ENCODE results near the gene HAND2.

Gene HAND2

GRCh38 chr4:173529477-173530325 lies at the start of gene HAND2:
HAND2 (minus strand) TSS chr4:173530229; CDS start chr4:173529289, 940 bp downstream.
- peak within 1 kb of the TSS; percentile 51 for H3K4me3 ChIP-seq (ENCODE audit: low read length)
- H3K4me1 ChIP-seq (ENCODE audit: control insufficient read depth, low read depth, low read length) = peaks cover 24% of the 10 kb centered on the region
- no peaks in the 10 kb centered on the region for H3K9me3 ChIP-seq (ENCODE audit: control insufficient read depth, low read depth, low read length)
- H3K36me3 ChIP-seq (ENCODE audit: control insufficient read depth, low read depth, low read length) = no peaks in the 10 kb centered on the region
- H3K27me3 ChIP-seq (ENCODE audit: control insufficient read depth, insufficient read depth, low read length) = peaks cover 97% of the 10 kb centered on the region
- H3K27ac ChIP-seq (ENCODE audit: low read length) = no peak within 1 kb of the TSS
- H3K9ac ChIP-seq (ENCODE audit: low read length) = no peak within 1 kb of the TSS

GRCh38 chr4:173578956-173579355 lies 48.9 kb upstream of the HAND2 start:
- H3K27ac ChIP-seq (ENCODE audit: low read length) = no peak overlapping the region
- no peaks in the 10 kb centered on the region for H3K4me1 ChIP-seq (ENCODE audit: control insufficient read depth, low read depth, low read length)

GRCh38 chr4:173577963-173578362 lies 47.9 kb upstream of the HAND2 start:
- Histone ChIP-seq H3K4me3 (ENCODE audit: low read length) (no peak overlapping the region), H3K9me3 (ENCODE audit: control insufficient read depth, low read depth, low read length) (no peaks in the 10 kb centered on the region), H3K27me3 (ENCODE audit: control insufficient read depth, insufficient read depth, low read length) (no peaks in the 10 kb centered on the region), H3K27ac (ENCODE audit: low read length) (no peak overlapping the region), H3K9ac (ENCODE audit: low read length) (no peak overlapping the region), H3K4me1 (ENCODE audit: control insufficient read depth, low read depth, low read length) (no peaks in the 10 kb centered on the region), H3K36me3 (ENCODE audit: control insufficient read depth, low read depth, low read length) (no peaks in the 10 kb centered on the region)

More at GRCh38 chr4:173578956-173579355, 48.9 kb upstream of the HAND2 start:
- Histone ChIP-seq H3K36me3 (ENCODE audit: control insufficient read depth, low read depth, low read length) (no peaks in the 10 kb centered on the region), H3K9me3 (ENCODE audit: control insufficient read depth, low read depth, low read length) (no peaks in the 10 kb centered on the region), H3K9ac (ENCODE audit: low read length) (no peak overlapping the region), H3K4me3 (ENCODE audit: low read length) (no peak overlapping the region), H3K27me3 (ENCODE audit: control insufficient read depth, insufficient read depth, low read length) (no peaks in the 10 kb centered on the region)

GRCh38 chr4:173575482-173576152 lies 45.6 kb upstream of the HAND2 start:
- H3K27me3 ChIP-seq (ENCODE audit: control insufficient read depth, insufficient read depth, low read length) = no peaks in the 10 kb centered on the region
- no peak overlapping the region for H3K4me3 ChIP-seq (ENCODE audit: low read length)
- H3K9me3 ChIP-seq (ENCODE audit: control insufficient read depth, low read depth, low read length) = no peaks in the 10 kb centered on the region
- H3K27ac ChIP-seq (ENCODE audit: low read length) = no peak overlapping the region
- no peak overlapping the region for H3K9ac ChIP-seq (ENCODE audit: low read length)
- H3K4me1 ChIP-seq (ENCODE audit: control insufficient read depth, low read depth, low read length) = no peaks in the 10 kb centered on the region
- H3K36me3 ChIP-seq (ENCODE audit: control insufficient read depth, low read depth, low read length) = no peaks in the 10 kb centered on the region

GRCh38 chr4:173573725-173574124 lies 43.7 kb upstream of the HAND2 start:
- Histone ChIP-seq H3K36me3 (ENCODE audit: control insufficient read depth, low read depth, low read length) (no peaks in the 10 kb centered on the region), H3K27ac (ENCODE audit: low read length) (no peak overlapping the region), H3K9me3 (ENCODE audit: control insufficient read depth, low read depth, low read length) (no peaks in the 10 kb centered on the region), H3K27me3 (ENCODE audit: control insufficient read depth, insufficient read depth, low read length) (no peaks in the 10 kb centered on the region), H3K4me3 (ENCODE audit: low read length) (no peak overlapping the region), H3K9ac (ENCODE audit: low read length) (no peak overlapping the region), H3K4me1 (ENCODE audit: control insufficient read depth, low read depth, low read length) (no peaks in the 10 kb centered on the region)

- no peaks in the 10 kb centered on the region for H3K27me3 ChIP-seq (ENCODE audit: control insufficient read depth, insufficient read depth, low read length)
- no peak overlapping the region for H3K27ac ChIP-seq (ENCODE audit: low read length)
- no peaks in the 10 kb centered on the region for H3K4me1 ChIP-seq (ENCODE audit: control insufficient read depth, low read depth, low read length)
- no peaks in the 10 kb centered on the region for H3K36me3 ChIP-seq (ENCODE audit: control insufficient read depth, low read depth, low read length)
- no peaks in the 10 kb centered on the region for H3K9me3 ChIP-seq (ENCODE audit: control insufficient read depth, low read depth, low read length)
- no peak overlapping the region for H3K9ac ChIP-seq (ENCODE audit: low read length)
- no peak overlapping the region for H3K4me3 ChIP-seq (ENCODE audit: low read length)
Measured at GRCh38 chr4:173573286-173573685, 43.3 kb upstream of the HAND2 start.

- Histone ChIP-seq H3K27ac (ENCODE audit: low read length) (no peak overlapping the region), H3K27me3 (ENCODE audit: control insufficient read depth, insufficient read depth, low read length) (no peaks in the 10 kb centered on the region), H3K9ac (ENCODE audit: low read length) (no peak overlapping the region)
Measured at GRCh38 chr4:173572493-173573129, 42.6 kb upstream of the HAND2 start.

GRCh38 chr4:173571620-173572019 lies 41.6 kb upstream of the HAND2 start:
- Histone ChIP-seq H3K27me3 (ENCODE audit: control insufficient read depth, insufficient read depth, low read length) (no peaks in the 10 kb centered on the region), H3K9ac (ENCODE audit: low read length) (no peak overlapping the region), H3K4me3 (ENCODE audit: low read length) (no peak overlapping the region), H3K36me3 (ENCODE audit: control insufficient read depth, low read depth, low read length) (no peaks in the 10 kb centered on the region), H3K4me1 (ENCODE audit: control insufficient read depth, low read depth, low read length) (no peaks in the 10 kb centered on the region), H3K27ac (ENCODE audit: low read length) (no peak overlapping the region), H3K9me3 (ENCODE audit: control insufficient read depth, low read depth, low read length) (no peaks in the 10 kb centered on the region)

More at GRCh38 chr4:173572493-173573129, 42.6 kb upstream of the HAND2 start:
- no peaks in the 10 kb centered on the region for H3K9me3 ChIP-seq (ENCODE audit: control insufficient read depth, low read depth, low read length)
- no peak overlapping the region for H3K4me3 ChIP-seq (ENCODE audit: low read length)
- H3K4me1 ChIP-seq (ENCODE audit: control insufficient read depth, low read depth, low read length) = no peaks in the 10 kb centered on the region
- H3K36me3 ChIP-seq (ENCODE audit: control insufficient read depth, low read depth, low read length) = no peaks in the 10 kb centered on the region

- Histone ChIP-seq H3K36me3 (ENCODE audit: control insufficient read depth, low read depth, low read length) (no peaks in the 10 kb centered on the region), H3K9ac (ENCODE audit: low read length) (no peak overlapping the region), H3K9me3 (ENCODE audit: control insufficient read depth, low read depth, low read length) (no peaks in the 10 kb centered on the region), H3K27me3 (ENCODE audit: control insufficient read depth, insufficient read depth, low read length) (no peaks in the 10 kb centered on the region), H3K4me1 (ENCODE audit: control insufficient read depth, low read depth, low read length) (no peaks in the 10 kb centered on the region), H3K27ac (ENCODE audit: low read length) (no peak overlapping the region), H3K4me3 (ENCODE audit: low read length) (no peak overlapping the region)
Measured at GRCh38 chr4:173565281-173565680, 35.3 kb upstream of the HAND2 start.

GRCh38 chr4:173564461-173564860 lies 34.4 kb upstream of the HAND2 start:
- Histone ChIP-seq H3K9me3 (ENCODE audit: control insufficient read depth, low read depth, low read length) (no peaks in the 10 kb centered on the region), H3K36me3 (ENCODE audit: control insufficient read depth, low read depth, low read length) (no peaks in the 10 kb centered on the region), H3K4me1 (ENCODE audit: control insufficient read depth, low read depth, low read length) (no peaks in the 10 kb centered on the region), H3K27ac (ENCODE audit: low read length) (no peak overlapping the region), H3K9ac (ENCODE audit: low read length) (no peak overlapping the region), H3K4me3 (ENCODE audit: low read length) (no peak overlapping the region), H3K27me3 (ENCODE audit: control insufficient read depth, insufficient read depth, low read length) (no peaks in the 10 kb centered on the region)

GRCh38 chr4:173560896-173561295 lies 30.9 kb upstream of the HAND2 start:
- no peak overlapping the region for H3K9ac ChIP-seq (ENCODE audit: low read length)
- peaks cover 7% of the 10 kb centered on the region for H3K4me1 ChIP-seq (ENCODE audit: control insufficient read depth, low read depth, low read length)
- H3K36me3 ChIP-seq (ENCODE audit: control insufficient read depth, low read depth, low read length) = no peaks in the 10 kb centered on the region
- H3K27me3 ChIP-seq (ENCODE audit: control insufficient read depth, insufficient read depth, low read length) = no peaks in the 10 kb centered on the region
- no peaks in the 10 kb centered on the region for H3K9me3 ChIP-seq (ENCODE audit: control insufficient read depth, low read depth, low read length)
- no peak overlapping the region for H3K27ac ChIP-seq (ENCODE audit: low read length)
- H3K4me3 ChIP-seq (ENCODE audit: low read length) = no peak overlapping the region

Measured in iPS-18a (cell line).